Astrocyte (in vitro differentiated cells and primary cell): Measurements from ENCODE around the gene RMND1. TPM values are rescaled to one million over a fixed set of nuclear protein-coding genes. Genes with fewer than 3 reads are reported as not detected.

Experiments
- DNase-seq: peaks from one replicate; pipeline ENCODE4 v3.0.0-alpha.2; 2010; ENCODE audit warnings: low read depth
- FAIRE-seq: peaks from 2 replicates; lab custom pipeline; 2011; peaks lifted over from hg19 to GRCh38; lab: Jason Lieb, UNC
- H2AFZ ChIP-seq: 2 replicates; pipeline ENCODE4 v1.6.0; 2012; ENCODE audit warnings: low read depth, low read length, inconsistent platforms
- H3K27ac ChIP-seq: 2 replicates; pipeline ENCODE4 v1.5.1; 2011; ENCODE audit warnings: low read depth, low read length, inconsistent platforms
- H3K27me3 ChIP-seq: 2 replicates; pipeline ENCODE4 v1.6.0; 2011; ENCODE audit warnings: low read length, inconsistent platforms; ENCODE audit not compliant: insufficient read depth
- H3K36me3 ChIP-seq: 2 replicates; pipeline ENCODE4 v1.5.1; 2011; ENCODE audit warnings: low read length, inconsistent platforms; ENCODE audit not compliant: insufficient read depth
- H3K4me1 ChIP-seq: 2 replicates; pipeline ENCODE4 v1.5.1; 2011; ENCODE audit warnings: low read length, inconsistent platforms; ENCODE audit not compliant: insufficient read depth
- H3K4me2 ChIP-seq: 2 replicates; pipeline ENCODE4 v1.6.0; 2012; ENCODE audit warnings: low read length, inconsistent platforms
- H3K4me3 ChIP-seq: 2 replicates; pipeline ENCODE4 v1.5.1; 2011; ENCODE audit warnings: low read depth, mild to moderate bottlenecking, low read length, inconsistent platforms; ENCODE audit not compliant: insufficient read depth
- H3K79me2 ChIP-seq: 2 replicates; pipeline ENCODE4 v1.6.0; 2012; ENCODE audit warnings: mild to moderate bottlenecking, low read length, inconsistent platforms; ENCODE audit not compliant: insufficient read depth
- H3K9ac ChIP-seq: 2 replicates; pipeline ENCODE4 v1.6.0; 2012; ENCODE audit warnings: mild to moderate bottlenecking, low read length, inconsistent platforms
- H3K9me3 ChIP-seq: 2 replicates; pipeline ENCODE4 v1.5.1; 2012; ENCODE audit warnings: low read depth, mild to moderate bottlenecking, low read length, inconsistent platforms; ENCODE audit not compliant: insufficient read depth
- H4K20me1 ChIP-seq: 2 replicates; pipeline ENCODE4 v1.6.0; 2012; ENCODE audit warnings: low read length, inconsistent platforms; ENCODE audit not compliant: insufficient read depth
- H3K27ac Mint-ChIP-seq: one replicate; pipeline ENCODE4 v1.8.0; 2021; ENCODE audit warnings: mild to moderate bottlenecking, mixed read lengths; ENCODE audit not compliant: unreplicated experiment
- H3K27me3 Mint-ChIP-seq: one replicate; pipeline ENCODE4 v1.8.0; 2021; ENCODE audit warnings: low read depth, mixed read lengths; ENCODE audit not compliant: unreplicated experiment
- H3K36me3 Mint-ChIP-seq: one replicate; pipeline ENCODE4 v1.8.0; 2021; ENCODE audit warnings: low read depth, mixed read lengths; ENCODE audit not compliant: unreplicated experiment
- H3K4me1 Mint-ChIP-seq: one replicate; pipeline ENCODE4 v1.8.0; 2021; ENCODE audit warnings: low read depth, mixed read lengths; ENCODE audit not compliant: unreplicated experiment
- H3K4me3 Mint-ChIP-seq: one replicate; pipeline ENCODE4 v1.8.0; 2021; ENCODE audit warnings: mild to moderate bottlenecking, moderate library complexity, mixed read lengths; ENCODE audit not compliant: unreplicated experiment
- H3K9me3 Mint-ChIP-seq: one replicate; pipeline ENCODE4 v1.8.0; 2021; ENCODE audit warnings: mild to moderate bottlenecking, mixed read lengths; ENCODE audit not compliant: unreplicated experiment
- EZH2 ChIP-seq: IDR thresholded peaks from 2 replicates; pipeline ENCODE4 v1.6.1; 2012; ENCODE audit warnings: mild to moderate bottlenecking, low read length, inconsistent platforms; ENCODE audit not compliant: insufficient read depth
- total RNA-seq: library from RNA; stranded (reverse); gene quantifications from 2 replicates; pipeline ENCODE4 v1.2.1, GENCODE V29; 2021
- TF ChIP-seq, protein P1 (sequence below): IDR thresholded peaks from 2 replicates; pipeline ENCODE4 v1.5.1; 2011; ENCODE audit warnings: low read depth, mild to moderate bottlenecking, inconsistent platforms, low read length, moderate library complexity; ENCODE audit not compliant: insufficient read depth

The RMND1 gene
- total RNA-seq, 1 donor from 2014 or later = 25.9 TPM

DNA sequence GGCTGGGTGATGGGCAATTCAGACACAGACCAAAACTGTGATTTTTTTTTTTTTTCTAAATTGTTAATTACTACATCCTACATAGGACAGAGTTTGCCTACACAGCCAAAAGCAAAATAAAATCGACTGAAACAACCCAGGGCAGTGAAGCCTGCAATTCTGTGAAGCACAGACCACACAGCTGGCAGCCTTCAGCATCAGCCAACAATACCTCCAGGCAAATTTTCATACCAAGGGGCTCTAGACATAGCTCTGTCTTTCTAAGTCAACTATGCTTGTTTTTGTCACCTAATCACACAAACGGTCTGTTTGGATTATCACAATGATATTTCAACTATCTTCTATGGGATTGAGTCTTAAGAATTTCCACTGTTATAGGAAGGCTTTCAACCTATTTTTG lies 17.6 kb downstream of the RMND1 start:
- Histone ChIP-seq H3K36me3 (peaks cover 16% of the 10 kb centered on the region), H3K4me3 (no peak overlapping the region), H3K9ac (no peak overlapping the region), H3K79me2 (peaks cover 37% of the 10 kb centered on the region), H4K20me1 (peaks cover 14% of the 10 kb centered on the region), H2AFZ (no peak overlapping the region), H3K9me3 (no peaks in the 10 kb centered on the region), H3K27me3 (no peaks in the 10 kb centered on the region), H3K4me1 (peaks cover 21% of the 10 kb centered on the region), H3K27ac (no peak overlapping the region), H3K4me2 (no peak overlapping the region)
- DNase-seq (no peak), FAIRE-seq (peak; percentile 20)
- no peak overlapping the region for H3K4me3 Mint-ChIP-seq
- H3K9me3 Mint-ChIP-seq = no peaks in the 10 kb centered on the region
- TF ChIP-seq, protein P1, sequence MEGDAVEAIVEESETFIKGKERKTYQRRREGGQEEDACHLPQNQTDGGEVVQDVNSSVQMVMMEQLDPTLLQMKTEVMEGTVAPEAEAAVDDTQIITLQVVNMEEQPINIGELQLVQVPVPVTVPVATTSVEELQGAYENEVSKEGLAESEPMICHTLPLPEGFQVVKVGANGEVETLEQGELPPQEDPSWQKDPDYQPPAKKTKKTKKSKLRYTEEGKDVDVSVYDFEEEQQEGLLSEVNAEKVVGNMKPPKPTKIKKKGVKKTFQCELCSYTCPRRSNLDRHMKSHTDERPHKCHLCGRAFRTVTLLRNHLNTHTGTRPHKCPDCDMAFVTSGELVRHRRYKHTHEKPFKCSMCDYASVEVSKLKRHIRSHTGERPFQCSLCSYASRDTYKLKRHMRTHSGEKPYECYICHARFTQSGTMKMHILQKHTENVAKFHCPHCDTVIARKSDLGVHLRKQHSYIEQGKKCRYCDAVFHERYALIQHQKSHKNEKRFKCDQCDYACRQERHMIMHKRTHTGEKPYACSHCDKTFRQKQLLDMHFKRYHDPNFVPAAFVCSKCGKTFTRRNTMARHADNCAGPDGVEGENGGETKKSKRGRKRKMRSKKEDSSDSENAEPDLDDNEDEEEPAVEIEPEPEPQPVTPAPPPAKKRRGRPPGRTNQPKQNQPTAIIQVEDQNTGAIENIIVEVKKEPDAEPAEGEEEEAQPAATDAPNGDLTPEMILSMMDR = no peak
- TF ChIP-seq EZH2 = no peak
- H3K4me1 Mint-ChIP-seq = peaks cover 26% of the 10 kb centered on the region
- peaks cover 11% of the 10 kb centered on the region for H3K36me3 Mint-ChIP-seq
- H3K27me3 Mint-ChIP-seq = no peaks in the 10 kb centered on the region
- H3K27ac Mint-ChIP-seq = no peak overlapping the region

DNA sequence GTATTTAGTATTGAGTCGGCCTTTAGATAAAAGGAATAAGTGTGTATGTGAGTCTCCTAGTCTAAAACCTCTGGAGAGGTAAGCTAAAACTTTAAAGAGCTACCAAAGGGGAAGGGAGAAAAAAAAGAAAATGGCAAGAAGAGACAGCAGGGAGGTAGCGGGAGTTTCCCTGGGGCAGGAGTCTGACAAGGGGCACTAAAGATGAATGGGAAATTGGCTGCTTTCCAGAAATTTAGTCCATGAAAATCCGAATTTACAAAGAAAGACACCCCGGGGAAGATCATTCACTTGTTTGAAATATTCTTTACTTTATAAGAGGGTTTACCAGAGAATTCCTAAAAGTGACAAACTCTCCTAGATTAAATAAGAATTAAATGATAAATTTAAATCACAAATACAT lies 19.3 kb downstream of the RMND1 start:
- peaks cover 5% of the 10 kb centered on the region for H3K36me3 Mint-ChIP-seq

DNA sequence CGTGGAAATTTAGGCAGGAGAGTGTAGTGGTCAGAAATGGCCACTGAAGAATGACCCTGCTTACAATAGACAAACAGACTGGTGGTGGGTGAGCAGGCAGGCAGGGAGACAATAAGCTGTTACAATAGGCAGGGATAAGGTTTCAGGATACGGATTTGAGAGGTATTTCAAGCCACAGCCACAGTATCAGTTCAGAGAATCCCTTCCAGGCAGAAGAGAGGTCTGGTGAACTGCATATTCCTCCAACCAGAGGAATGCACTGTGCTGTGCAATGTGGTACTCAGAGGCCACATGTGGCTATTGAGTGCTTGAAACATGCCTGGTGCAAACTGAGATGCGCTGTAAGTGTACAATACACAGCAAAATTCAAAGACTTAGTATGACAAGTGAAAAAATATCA lies 20.6 kb downstream of the RMND1 start:
- no peak for FAIRE-seq
- Histone ChIP-seq H3K9me3 (no peaks in the 10 kb centered on the region), H3K4me3 (no peak overlapping the region), H3K9ac (no peak overlapping the region), H3K4me1 (peaks cover 2% of the 10 kb centered on the region), H3K27ac (no peak overlapping the region), H4K20me1 (peaks cover 4% of the 10 kb centered on the region), H3K4me2 (no peak overlapping the region), H3K27me3 (no peaks in the 10 kb centered on the region), H2AFZ (no peak overlapping the region), H3K79me2 (peaks cover 9% of the 10 kb centered on the region), H3K36me3 (peaks cover 28% of the 10 kb centered on the region)
- Mint-ChIP-seq H3K4me3 (no peak overlapping the region), H3K27me3 (no peaks in the 10 kb centered on the region), H3K36me3 (peaks cover 9% of the 10 kb centered on the region), H3K4me1 (peaks cover 8% of the 10 kb centered on the region), H3K27ac (peak overlapping the region; percentile 60), H3K9me3 (no peaks in the 10 kb centered on the region)
- peak; percentile 42 for DNase-seq
- TF ChIP-seq, protein P1 = no peak
- no peak for TF ChIP-seq EZH2

More for the DNA sequence above, 19.3 kb downstream of the RMND1 start:
- H3K4me2 ChIP-seq = no peak overlapping the region
- Mint-ChIP-seq H3K27ac (no peak overlapping the region), H3K4me1 (peaks cover 20% of the 10 kb centered on the region), H3K9me3 (no peaks in the 10 kb centered on the region), H3K4me3 (no peak overlapping the region), H3K27me3 (no peaks in the 10 kb centered on the region)
- DNase-seq (no peak), FAIRE-seq (no peak)
- H3K27ac ChIP-seq = no peak overlapping the region
- H3K36me3 ChIP-seq = peaks cover 28% of the 10 kb centered on the region
- peaks cover 6% of the 10 kb centered on the region for H4K20me1 ChIP-seq
- H3K9me3 ChIP-seq = no peaks in the 10 kb centered on the region
- no peaks in the 10 kb centered on the region for H3K27me3 ChIP-seq
- TF ChIP-seq, protein P1 = no peak
- TF ChIP-seq EZH2 = no peak
- H2AFZ ChIP-seq = no peak overlapping the region
- H3K4me3 ChIP-seq = no peak overlapping the region
- peaks cover 20% of the 10 kb centered on the region for H3K79me2 ChIP-seq
- H3K4me1 ChIP-seq = peaks cover 14% of the 10 kb centered on the region
- no peak overlapping the region for H3K9ac ChIP-seq
